ENCODE results near the gene VIL1.

Gene VIL1

DNA sequence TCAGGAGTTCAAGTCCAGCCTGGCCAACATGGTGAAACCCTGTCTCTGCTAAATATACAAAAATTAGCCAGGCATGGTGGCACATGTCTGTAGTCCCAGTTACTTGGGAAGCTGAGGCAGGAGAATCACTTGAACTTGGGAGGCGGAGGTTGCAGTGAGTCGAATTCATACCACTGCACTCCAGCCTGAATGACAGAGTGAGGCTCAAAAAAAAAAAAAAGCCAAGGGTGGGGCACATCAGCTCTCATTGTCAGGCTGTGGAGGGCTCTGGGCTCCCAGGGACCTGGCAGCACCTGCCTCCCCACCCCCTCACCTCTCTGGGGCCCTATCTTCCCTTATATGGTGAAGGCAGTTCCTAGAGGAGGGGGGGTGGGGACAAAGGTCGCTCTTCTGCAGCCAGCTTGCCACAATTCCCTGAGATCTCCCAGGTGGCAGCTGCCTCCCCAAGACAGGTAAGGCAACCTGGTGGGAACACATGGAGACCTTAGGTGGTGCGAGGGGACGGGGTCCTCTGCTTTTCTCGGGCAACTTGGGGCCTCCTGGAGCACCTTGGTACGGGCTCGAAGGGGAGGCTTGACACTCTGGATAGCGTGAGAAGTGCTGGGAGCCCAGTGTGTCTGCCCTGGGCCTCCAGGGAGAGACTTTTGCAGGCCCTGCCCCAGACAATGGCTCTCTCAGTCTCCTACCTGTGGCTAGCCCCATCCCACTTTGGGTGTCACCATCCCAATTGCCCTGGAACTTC, at the start of gene VIL1:
TSS of gene VIL1 (plus strand) at position 407 of the 742 bp plus-strand sequence. CDS start 4,656 bp downstream, outside the sequence.
- H3K4me3 ChIP-seq (ENCODE audit: low read length) = no peak within 1 kb of the TSS
- no peak for DNase-seq (ENCODE audit: low read depth)
- TF ChIP-seq, protein P1, sequence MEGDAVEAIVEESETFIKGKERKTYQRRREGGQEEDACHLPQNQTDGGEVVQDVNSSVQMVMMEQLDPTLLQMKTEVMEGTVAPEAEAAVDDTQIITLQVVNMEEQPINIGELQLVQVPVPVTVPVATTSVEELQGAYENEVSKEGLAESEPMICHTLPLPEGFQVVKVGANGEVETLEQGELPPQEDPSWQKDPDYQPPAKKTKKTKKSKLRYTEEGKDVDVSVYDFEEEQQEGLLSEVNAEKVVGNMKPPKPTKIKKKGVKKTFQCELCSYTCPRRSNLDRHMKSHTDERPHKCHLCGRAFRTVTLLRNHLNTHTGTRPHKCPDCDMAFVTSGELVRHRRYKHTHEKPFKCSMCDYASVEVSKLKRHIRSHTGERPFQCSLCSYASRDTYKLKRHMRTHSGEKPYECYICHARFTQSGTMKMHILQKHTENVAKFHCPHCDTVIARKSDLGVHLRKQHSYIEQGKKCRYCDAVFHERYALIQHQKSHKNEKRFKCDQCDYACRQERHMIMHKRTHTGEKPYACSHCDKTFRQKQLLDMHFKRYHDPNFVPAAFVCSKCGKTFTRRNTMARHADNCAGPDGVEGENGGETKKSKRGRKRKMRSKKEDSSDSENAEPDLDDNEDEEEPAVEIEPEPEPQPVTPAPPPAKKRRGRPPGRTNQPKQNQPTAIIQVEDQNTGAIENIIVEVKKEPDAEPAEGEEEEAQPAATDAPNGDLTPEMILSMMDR (IDR thresholded peaks at IDR 0.05; ENCODE audit: insufficient read depth, low read depth, low read length, missing control alignments) = no peak

DNA sequence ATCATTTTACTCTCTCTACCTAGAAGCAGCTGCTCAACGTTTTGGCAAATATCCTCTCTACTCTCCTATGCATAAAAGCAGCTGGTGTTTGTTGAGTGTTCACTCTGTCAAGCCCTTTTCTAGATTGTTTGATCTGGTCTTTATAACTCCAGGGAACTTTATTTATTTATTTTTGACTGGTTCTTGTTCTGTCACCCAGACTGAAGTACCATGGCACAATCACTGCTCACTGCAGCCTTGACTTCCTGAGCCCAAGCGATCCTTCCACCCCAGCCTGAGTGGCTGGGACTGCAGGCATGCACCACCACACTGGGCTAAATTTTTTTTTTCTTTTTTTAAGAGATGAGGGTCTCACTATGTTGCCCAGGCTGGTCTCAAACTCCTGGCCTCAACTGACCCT, 49.6 kb upstream of the VIL1 start:
- DNase-seq (ENCODE audit: low read depth) = no peak
- TF ChIP-seq, protein P1 (IDR thresholded peaks at IDR 0.05; ENCODE audit: insufficient read depth, low read depth, low read length, missing control alignments) = no peak
- H3K4me3 ChIP-seq (ENCODE audit: low read length) = no peak overlapping the region

DNA sequence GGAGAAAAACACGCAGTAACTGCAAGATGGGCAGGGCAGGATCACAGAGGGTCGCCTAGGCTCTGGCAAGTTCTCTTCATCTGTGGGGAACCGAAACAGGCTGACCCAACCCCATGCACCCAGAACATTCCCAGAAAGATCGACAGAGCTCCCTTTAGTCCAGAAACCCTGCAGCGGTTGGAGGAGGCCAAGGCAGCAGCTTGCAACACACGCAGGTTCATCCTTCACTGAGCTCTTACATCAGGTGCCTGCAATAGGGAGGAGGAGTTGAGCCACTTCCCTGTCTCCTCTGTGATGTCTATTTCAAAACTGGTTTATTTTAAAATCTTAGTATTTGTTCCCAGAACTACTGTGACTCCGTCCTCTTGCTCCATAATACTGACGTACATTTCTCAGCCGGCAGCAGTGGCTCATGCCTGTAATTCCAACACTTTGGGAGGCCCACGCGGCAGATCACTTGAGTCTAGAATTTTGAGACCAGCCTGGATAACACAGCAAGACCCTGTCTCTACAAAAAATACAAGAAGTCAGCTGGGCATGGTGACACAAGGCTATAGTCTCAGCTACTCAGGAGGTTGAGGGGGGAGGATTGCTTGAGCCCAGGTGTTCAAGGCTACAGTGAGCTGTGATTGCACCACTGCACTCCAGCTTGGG, 48.4 kb upstream of the VIL1 start:
- no peak overlapping the region for H3K4me3 ChIP-seq (ENCODE audit: low read length)
- DNase-seq (ENCODE audit: low read depth) = no peak
- TF ChIP-seq, protein P1 (IDR thresholded peaks at IDR 0.05; ENCODE audit: insufficient read depth, low read depth, low read length, missing control alignments) = no peak

DNA sequence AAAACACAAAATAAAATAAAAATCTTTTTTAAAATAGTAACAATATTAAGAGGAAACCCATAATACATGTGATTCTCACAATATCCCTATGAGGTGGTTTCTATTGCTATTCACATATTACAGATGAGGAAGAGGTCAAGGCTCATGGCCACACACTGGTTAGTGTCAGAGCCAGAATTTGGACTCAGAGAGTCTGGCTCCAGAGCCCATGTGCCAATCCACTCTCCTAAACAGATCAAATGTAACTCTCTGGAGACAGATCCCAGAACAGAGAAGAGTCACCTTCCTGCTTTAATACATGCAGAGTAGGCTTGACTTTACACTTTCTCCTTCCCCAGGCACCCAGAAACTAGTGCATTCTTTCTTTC, 47.0 kb upstream of the VIL1 start:
- TF ChIP-seq, protein P1 (IDR thresholded peaks at IDR 0.05; ENCODE audit: insufficient read depth, low read depth, low read length, missing control alignments) = no peak
- no peak for DNase-seq (ENCODE audit: low read depth)
- no peak overlapping the region for H3K4me3 ChIP-seq (ENCODE audit: low read length)

GRCh38 chr2:218374795-218375194, 44.1 kb upstream of the VIL1 start:
- TF ChIP-seq, protein P1 (IDR thresholded peaks at IDR 0.05; ENCODE audit: insufficient read depth, low read depth, low read length, missing control alignments) = no peak
- H3K4me3 ChIP-seq (ENCODE audit: low read length) = no peak overlapping the region
- DNase-seq (ENCODE audit: low read depth) = no peak

DNA sequence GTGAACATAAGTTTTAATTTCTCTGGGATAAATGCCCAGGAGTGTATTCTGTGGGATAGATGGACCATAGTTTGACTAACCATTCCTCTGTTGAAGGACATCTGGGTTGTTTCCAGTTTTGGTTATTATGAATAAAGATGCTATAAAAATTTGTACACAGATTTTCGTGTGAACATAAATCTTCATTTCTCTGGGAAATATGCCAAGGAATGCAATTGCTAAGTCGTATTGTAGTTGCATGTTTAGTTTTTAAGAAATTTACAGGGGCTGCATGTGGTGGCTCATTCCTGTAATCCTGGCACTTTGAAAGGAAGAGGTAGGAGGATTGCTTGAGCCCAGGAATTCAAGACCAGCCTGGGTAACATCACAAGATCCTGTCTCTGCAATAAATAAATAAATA, 43.7 kb upstream of the VIL1 start:
- TF ChIP-seq, protein P1 (IDR thresholded peaks at IDR 0.05; ENCODE audit: insufficient read depth, low read depth, low read length, missing control alignments) = no peak
- DNase-seq (ENCODE audit: low read depth) = peak; percentile 16
- no peak overlapping the region for H3K4me3 ChIP-seq (ENCODE audit: low read length)
